NCI-H2196 treated with DMSO at 0.1 percent for 48 hours (cell line): Measurements from ENCODE around the gene ADCY2.

Experiments
- DNase-seq: peaks from one replicate; lab custom pipeline; 2025; ENCODE audit not compliant: unreplicated experiment; lab: John Stamatoyannopoulos, UW

The ADCY2 gene

GRCh38 chr5:7501061-7501460 lies 105.1 kb downstream of the ADCY2 start:
- no peak for DNase-seq

DNA sequence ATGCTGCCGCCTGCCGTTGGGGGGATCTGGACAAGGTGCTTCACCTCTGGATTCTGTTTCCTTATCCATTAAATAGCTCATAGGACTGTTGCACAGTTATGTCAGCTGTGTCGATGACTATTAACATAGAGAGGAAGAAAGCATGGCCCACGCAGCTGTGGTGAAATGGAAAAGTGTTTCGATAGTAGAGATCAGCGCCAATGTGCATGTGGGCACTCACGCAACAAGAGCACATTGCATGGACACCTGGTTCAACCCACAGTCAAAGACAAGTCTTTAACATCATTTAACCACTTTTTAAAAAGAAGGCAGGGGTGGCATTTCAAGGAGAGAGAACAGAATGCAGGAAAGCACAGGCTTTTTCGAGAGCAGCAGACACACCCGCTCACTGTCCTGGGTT lies 107.6 kb downstream of the ADCY2 start:
- DNase-seq, result no peak

DNA sequence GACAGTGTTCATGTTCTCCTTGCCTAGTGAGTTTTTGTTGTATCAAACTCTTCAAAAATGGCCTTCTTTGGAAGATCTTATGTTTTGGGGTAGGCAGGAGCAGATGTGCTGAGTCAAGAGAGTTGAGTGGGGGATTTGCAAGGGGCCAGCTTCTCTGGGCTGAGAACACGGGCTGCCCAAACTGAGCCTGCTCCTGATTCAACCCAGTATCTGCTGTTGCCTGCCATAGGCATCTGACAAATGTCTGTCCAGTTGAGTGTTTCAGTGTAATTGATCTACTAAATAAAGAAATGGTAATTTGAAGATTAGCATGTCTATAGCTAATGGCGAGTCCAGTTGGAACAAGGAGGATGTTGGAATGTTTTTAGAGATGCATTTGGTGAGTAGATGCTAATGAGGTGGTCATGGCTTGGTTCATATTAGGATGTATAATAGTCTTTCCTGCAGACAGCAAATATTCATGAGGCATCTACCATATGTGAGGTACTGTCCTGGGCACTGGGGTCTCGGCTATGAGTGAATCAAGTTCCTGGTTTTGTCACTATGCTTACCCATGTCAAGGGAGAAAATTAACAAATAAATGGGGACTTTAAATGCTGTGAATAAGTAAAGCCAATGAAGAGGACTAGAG lies 119.5 kb downstream of the ADCY2 start:
- no peak for DNase-seq

- no peak for DNase-seq
These were observed 120.3 kb downstream of the ADCY2 start for GRCh38 chr5:7516253-7516652.

GRCh38 chr5:7517006-7517405 lies 121.1 kb downstream of the ADCY2 start:
- no peak for DNase-seq

- no peak for DNase-seq
These were observed 123.1 kb downstream of the ADCY2 start for GRCh38 chr5:7518947-7519560.

DNA sequence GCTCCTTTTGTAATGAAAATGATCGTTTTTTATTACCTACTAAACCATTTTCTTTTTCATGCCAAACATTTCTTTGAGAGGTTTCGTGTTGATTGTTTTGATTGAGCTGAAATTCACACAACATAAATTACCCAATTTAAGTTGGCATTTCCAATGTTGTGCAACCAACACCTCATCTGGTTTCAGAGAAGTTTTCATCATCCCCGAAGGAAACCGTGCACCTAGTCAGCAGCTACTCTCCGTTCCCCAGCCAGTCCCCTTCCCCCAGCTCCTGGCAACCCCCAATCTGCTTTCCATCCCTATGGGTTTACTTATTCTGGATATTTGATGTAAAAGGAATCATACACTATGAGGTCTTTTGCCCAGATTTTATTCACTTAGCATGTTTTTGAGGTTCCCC lies 123.6 kb downstream of the ADCY2 start:
- no peak for DNase-seq

DNA sequence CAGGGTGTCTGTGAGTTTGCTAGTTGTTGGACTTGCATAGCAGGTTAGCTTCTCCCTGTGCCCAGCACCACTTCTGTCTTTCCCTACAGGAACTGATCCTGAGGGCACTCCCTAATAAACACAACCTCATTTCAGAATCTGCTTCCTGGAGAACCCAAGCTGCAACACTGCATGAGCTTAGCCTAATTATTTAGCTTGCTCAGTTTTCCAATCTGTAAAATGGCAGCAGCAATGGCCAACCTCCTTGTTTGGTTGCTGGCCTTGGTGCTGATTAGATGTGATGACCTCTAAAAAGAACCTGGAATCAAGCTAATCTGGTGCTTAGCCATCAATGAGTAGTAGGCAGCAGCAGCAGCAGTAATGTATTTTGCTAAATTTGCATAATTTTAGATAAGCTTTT lies 133.9 kb downstream of the ADCY2 start:
- DNase-seq, result peak; percentile 80

DNA sequence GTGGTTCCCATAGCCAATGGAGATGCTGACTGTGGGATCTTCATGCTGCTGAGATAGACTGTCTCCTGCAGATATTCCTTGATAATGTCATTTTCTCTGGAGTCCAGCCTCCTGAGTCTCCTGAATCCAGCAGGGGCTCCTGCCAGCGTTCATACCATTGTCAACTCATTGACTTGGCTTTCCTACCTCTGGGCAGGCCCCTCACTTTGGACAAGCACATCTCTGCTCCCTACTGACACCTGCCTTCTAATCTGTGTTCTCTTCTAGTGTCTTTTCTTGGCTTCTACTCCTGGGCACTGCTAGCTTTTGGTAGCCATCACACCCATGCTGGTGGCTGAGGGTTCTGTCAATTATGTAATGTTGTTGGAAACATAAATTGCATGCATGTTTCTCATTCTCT lies 138.0 kb downstream of the ADCY2 start:
- DNase-seq, result no peak

- DNase-seq, result no peak
These were observed 138.6 kb downstream of the ADCY2 start for GRCh38 chr5:7534505-7534904.

DNA sequence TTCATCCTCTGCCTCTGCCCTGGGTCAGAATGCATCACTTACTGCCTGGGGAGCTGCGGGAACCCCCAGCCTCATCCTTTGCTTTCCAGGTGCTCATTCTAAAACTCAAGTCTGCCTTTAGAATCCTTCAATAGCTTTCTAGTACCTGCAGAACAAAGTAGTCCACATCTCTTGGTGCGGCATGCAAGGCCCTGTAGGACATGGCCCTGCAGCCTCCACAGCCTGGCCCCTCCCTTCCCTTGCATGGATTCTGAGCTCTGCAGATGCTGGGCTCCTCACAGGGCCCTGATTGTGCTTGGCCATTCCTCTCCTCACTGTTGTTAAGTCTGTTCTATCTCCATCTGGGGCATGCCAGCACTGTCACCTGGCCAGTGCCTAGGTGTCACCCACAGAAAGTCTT lies 141.6 kb downstream of the ADCY2 start:
- no peak for DNase-seq

GRCh38 chr5:7539571-7539970 lies 143.6 kb downstream of the ADCY2 start:
- DNase-seq, result no peak

DNA sequence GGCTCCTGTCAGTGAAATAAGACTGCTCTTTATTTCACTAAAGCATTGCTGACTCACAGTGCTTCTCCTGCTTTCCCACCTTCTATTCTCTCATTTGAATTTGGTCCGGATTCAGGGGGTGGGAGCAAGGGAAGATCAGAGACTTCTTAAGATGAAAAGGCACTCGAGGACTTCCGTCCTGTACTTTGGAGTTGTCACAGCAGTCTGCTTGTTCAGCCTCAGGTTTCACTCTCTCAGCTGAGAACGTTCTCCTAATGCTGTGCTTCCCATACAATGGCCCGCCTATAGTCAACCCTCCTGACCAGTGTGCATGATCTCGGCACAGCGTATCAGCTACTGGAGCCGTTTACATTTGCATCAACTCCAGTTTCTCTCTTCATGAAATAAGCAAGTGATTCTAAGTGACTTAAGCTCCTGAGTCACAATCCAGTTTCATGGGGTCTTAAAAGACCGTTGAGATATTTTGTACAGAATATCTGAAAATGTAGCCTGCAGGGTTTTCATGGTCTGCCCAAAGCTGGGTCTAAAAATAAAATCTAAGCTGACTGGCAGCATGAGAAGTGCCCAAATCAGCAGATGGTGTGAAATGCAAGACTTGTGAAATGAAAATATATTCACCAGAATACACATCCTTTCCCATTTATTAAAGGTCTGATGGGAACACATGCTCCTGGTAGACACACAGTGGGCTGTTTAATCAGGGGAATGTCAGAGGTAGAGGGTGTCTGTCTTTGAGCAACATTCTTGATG lies 145.0 kb downstream of the ADCY2 start:
- DNase-seq, result no peak

DNA sequence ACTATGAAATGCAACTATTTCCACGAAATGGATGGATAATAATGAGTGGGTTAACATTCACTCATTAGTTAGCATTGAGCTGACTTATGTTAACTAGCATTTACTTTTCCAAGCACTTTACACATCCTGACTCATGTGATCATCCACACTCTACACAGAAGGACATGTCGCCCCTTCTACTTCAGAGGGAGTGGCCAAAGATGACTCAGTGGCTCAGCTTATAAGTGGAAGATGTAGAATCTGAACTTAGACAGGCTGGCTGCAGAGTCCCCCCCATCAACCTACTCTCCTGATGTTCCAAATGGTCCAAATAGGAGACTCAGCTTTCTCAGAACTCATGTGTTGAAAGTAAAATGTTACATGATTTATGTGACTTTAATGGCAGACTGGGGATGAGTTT lies 146.0 kb downstream of the ADCY2 start:
- no peak for DNase-seq

DNA sequence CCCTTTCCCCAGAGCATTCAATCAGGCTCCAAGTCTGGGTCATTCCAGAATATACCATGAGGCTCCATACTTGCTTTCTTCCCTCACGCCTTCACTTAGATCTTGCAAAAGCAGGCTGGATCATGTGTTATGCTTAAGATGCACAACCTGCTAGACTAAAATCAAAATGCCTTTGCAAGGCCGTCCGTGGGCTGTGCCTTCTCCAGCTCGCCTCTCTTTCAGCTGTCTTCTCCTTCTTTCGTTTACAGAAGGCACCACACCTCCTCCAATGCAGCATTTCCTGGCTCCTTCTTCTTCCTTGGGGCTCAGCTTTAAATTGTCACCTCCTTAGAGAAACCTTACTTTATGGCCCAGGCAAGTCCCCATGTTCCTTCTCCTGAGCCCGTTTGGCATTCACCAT lies 150.6 kb downstream of the ADCY2 start:
- DNase-seq, result no peak

- DNase-seq, result no peak
These were observed 152.7 kb downstream of the ADCY2 start for GRCh38 chr5:7548596-7548995.

DNA sequence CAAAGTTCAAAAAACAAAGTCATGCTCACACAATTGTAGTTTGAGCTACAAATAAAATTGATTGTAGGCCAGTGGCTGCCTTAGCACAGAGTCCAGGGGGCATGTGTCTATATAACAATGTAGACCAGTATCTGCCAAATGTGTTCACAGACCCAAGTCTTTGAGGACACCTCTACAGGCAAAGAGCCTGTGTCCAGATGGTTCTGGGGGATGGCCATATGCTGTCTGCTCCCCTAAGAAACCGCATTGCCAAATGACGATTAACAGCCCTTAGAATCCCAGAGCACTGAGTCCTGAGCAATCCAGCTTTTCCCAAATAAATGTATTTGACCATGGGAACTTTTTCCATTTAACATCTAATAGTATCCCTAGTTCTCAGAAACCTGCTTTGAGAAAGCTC lies 169.6 kb downstream of the ADCY2 start:
- no peak for DNase-seq

DNA sequence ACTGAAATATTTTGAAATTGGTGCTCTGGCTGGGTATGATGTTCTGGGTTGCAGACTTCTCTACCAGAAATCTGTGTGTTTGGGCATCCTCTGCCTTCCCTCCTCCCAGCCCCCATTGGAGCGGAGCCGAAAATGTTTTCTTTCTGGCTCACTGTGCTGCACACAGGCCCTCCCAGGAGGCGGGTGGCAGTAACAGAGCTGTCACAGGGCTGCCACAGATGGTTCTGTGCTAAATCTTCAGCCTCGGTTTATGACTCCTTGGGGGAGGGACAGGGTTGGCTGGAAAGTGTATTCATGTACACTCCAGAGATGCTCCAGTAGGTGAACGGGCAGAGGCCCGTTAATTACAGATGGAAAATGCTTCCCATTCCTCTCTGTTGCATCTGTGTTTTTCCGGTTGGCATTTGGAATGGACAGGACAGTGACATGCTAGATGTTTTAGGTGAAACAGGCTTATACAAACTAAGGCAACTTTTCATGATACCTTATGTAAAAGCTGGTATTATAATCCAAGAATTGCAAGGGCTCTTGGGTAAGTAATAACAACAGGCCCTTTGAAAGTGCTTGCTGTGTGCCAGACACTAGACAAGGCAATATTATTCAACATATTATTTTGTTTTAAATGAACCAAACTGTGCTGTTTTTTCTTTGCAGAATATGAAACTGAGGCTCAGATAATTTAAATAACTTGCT lies 180.2 kb downstream of the ADCY2 start:
- DNase-seq, result no peak

GRCh38 chr5:7577381-7577780 lies 181.4 kb downstream of the ADCY2 start:
- DNase-seq, result no peak

- no peak for DNase-seq
These were observed 182.1 kb downstream of the ADCY2 start for GRCh38 chr5:7578071-7578470.

DNA sequence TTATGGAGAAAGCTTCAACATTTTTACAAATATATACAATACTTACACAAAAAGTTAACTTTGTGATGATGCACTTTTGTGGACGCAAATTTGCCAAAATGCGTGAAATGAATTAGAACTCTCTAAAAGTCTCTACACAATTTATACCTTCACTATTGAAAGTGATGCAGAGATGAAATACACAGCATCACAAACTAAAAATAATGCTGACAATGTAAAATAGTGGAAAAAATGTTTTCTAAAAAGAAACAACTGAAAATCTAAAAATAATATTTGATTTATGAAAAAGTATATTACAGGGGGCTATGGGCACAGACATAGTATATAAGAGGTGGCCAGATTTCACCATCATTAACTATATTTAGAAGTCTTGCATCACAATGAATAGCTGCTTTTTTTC lies 188.8 kb downstream of the ADCY2 start:
- DNase-seq, result no peak

- DNase-seq, result no peak
These were observed 189.9 kb downstream of the ADCY2 start for GRCh38 chr5:7585807-7586206.
